ENCODE results near the gene PNISR.

DNA sequence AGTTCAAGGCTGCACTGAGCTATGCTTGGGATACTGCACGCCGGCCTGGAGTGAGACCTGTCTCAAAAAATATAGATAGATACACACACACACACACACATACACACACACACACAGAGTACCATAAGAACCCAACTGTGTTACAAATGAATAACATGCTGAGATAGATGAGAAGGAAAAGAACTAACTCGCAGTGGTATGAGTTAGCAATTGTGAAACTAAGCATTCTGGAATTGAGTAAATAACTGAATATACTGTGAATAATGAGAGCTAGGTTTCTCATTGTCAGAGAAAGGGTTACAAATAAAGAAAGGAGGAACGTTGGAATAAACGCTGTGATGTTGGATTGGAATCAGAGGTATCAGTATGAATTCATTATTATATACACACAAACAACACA lies 61.1 kb downstream of the PNISR start:
- TF ChIP-seq, protein P1, sequence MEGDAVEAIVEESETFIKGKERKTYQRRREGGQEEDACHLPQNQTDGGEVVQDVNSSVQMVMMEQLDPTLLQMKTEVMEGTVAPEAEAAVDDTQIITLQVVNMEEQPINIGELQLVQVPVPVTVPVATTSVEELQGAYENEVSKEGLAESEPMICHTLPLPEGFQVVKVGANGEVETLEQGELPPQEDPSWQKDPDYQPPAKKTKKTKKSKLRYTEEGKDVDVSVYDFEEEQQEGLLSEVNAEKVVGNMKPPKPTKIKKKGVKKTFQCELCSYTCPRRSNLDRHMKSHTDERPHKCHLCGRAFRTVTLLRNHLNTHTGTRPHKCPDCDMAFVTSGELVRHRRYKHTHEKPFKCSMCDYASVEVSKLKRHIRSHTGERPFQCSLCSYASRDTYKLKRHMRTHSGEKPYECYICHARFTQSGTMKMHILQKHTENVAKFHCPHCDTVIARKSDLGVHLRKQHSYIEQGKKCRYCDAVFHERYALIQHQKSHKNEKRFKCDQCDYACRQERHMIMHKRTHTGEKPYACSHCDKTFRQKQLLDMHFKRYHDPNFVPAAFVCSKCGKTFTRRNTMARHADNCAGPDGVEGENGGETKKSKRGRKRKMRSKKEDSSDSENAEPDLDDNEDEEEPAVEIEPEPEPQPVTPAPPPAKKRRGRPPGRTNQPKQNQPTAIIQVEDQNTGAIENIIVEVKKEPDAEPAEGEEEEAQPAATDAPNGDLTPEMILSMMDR (IDR thresholded peaks at IDR 0.05) = no peak
- TF ChIP-seq EZH2 (IDR thresholded peaks at IDR 0.05) = no peak
